Endodermal cell (in vitro differentiated cells): ENCODE measurements around the gene C17orf100. TPM values are rescaled to one million over a fixed set of nuclear protein-coding genes. Genes with fewer than 3 reads are reported as not detected.

ENCODE experiments used
- DNase-seq: peaks from one replicate; pipeline ENCODE4 v3.0.0-alpha.2; 2017
- H3K27ac ChIP-seq: 2 replicates; pipeline ENCODE4 v1.5.1; 2013; ENCODE audit warnings: mild to moderate bottlenecking, low read depth, low read length, moderate library complexity
- H3K27me3 ChIP-seq: 2 replicates; pipeline ENCODE4 v1.6.1; 2013; ENCODE audit warnings: mild to moderate bottlenecking, low read length, moderate library complexity; ENCODE audit not compliant: insufficient read depth, control insufficient read depth, poor library complexity, severe bottlenecking
- H3K36me3 ChIP-seq: 2 replicates; pipeline ENCODE4 v1.7.0; 2013; ENCODE audit warnings: mild to moderate bottlenecking, low read length, moderate library complexity; ENCODE audit not compliant: control insufficient read depth, insufficient read depth
- H3K4me1 ChIP-seq: one replicate; pipeline ENCODE4 v1.7.0; 2013; ENCODE audit warnings: low read length; ENCODE audit not compliant: control insufficient read depth, insufficient read depth
- H3K4me3 ChIP-seq: 2 replicates; pipeline ENCODE4 v1.5.1; 2013; ENCODE audit warnings: mild to moderate bottlenecking, low read length, moderate library complexity
- H3K9ac ChIP-seq: 2 replicates; pipeline ENCODE4 v1.6.1; 2013; ENCODE audit warnings: mild to moderate bottlenecking, low read length, moderate library complexity; ENCODE audit not compliant: poor library complexity, severe bottlenecking; ENCODE audit errors: extremely low read depth
- H3K9me3 ChIP-seq: 2 replicates; pipeline ENCODE4 v1.6.1; 2013; ENCODE audit warnings: mild to moderate bottlenecking, low read length, moderate library complexity; ENCODE audit not compliant: control insufficient read depth
- H3K27ac Mint-ChIP-seq: 2 replicates; pipeline ENCODE4 v1.8.0; 2020; ENCODE audit warnings: mixed read lengths
- H3K27me3 Mint-ChIP-seq: 2 replicates; pipeline ENCODE4 v1.8.0; 2021; ENCODE audit warnings: mild to moderate bottlenecking, mixed read lengths; ENCODE audit not compliant: insufficient read depth
- H3K36me3 Mint-ChIP-seq: 2 replicates; pipeline ENCODE4 v1.8.0; 2020; ENCODE audit warnings: low read depth, mixed read lengths
- H3K4me1 Mint-ChIP-seq: 2 replicates; pipeline ENCODE4 v1.8.0; 2020; ENCODE audit warnings: mixed read lengths
- H3K4me3 Mint-ChIP-seq: 2 replicates; pipeline ENCODE4 v1.8.0; 2020; ENCODE audit warnings: mild to moderate bottlenecking, moderate library complexity, mixed read lengths
- H3K9me3 Mint-ChIP-seq: 2 replicates; pipeline ENCODE4 v1.8.0; 2020; ENCODE audit warnings: mild to moderate bottlenecking, mixed read lengths
- CTCF ChIP-seq: fragments of 200-600 bp; sonication (generic); conservative IDR thresholded peaks from 2 replicates; pipeline ENCODE4 v1.5.0; 2021; ENCODE audit warnings: antibody characterized with exemption, mild to moderate bottlenecking
- WGBS, 2 experiments: methylation state at CpG; one replicate each; pipeline versions ENCODE4 v1.1.5 to v1.1.7; 2013; ENCODE audit warnings: missing lambda C conversion rate in 2 of 2, mixed read lengths in 1 of 2; ENCODE audit not compliant: insufficient coverage in 1 of 2, insufficient read length in 1 of 2; 5-methylcytosine and 5-hydroxymethylcytosine counted together
- total RNA-seq, 2 donors: library from RNA; stranded (reverse); fragmentation: NEBNext Ultra II Directional in 1 of 2; extraction: Animal tissue kit (Norgen Biotek cat#: 25700) in 1 of 2; gene quantifications; 2 replicates in 1 of 2; 3 replicates in 1 of 2; pipeline ENCODE4 v1.2.1, GENCODE V29; 2021

The C17orf100 gene
- total RNA-seq, 2 donors from 2014 or later: 2.7 to 3.0 TPM

- H3K27me3 ChIP-seq: no peaks in the 10 kb centered on the region
- H3K4me3 ChIP-seq: no peak overlapping the region
- no peak overlapping the region for H3K4me3 Mint-ChIP-seq
- TF ChIP-seq CTCF: no peak
- H3K27ac ChIP-seq: no peak overlapping the region
- H3K27me3 Mint-ChIP-seq: peaks cover 3% of the 10 kb centered on the region
- no peaks in the 10 kb centered on the region for H3K9me3 Mint-ChIP-seq
- H3K27ac Mint-ChIP-seq: no peak overlapping the region
- H3K4me1 Mint-ChIP-seq: peaks cover 8% of the 10 kb centered on the region
- no peak overlapping the region for H3K9ac ChIP-seq
- H3K36me3 ChIP-seq: no peaks in the 10 kb centered on the region
- 91% methylated on average over 14 to 16 of the region's 16 CpGs for WGBS, 2 experiments
- DNase-seq: peak; percentile 46
- H3K4me1 ChIP-seq: no peaks in the 10 kb centered on the region
- H3K36me3 Mint-ChIP-seq: no peaks in the 10 kb centered on the region
- H3K9me3 ChIP-seq: no peaks in the 10 kb centered on the region
Measured at GRCh38 chr17:6677158-6677831, 25.7 kb downstream of the C17orf100 start.

- H3K4me1 Mint-ChIP-seq: peaks cover 11% of the 10 kb centered on the region
- WGBS, 2 experiments: 89 to 91% methylated on average over 3 to 7 of the region's 7 CpGs
Measured at GRCh38 chr17:6677946-6678345, 26.4 kb downstream of the C17orf100 start.

GRCh38 chr17:6679241-6679640, 27.7 kb downstream of the C17orf100 start:
- Mint-ChIP-seq H3K27ac (no peak overlapping the region), H3K27me3 (peaks cover 3% of the 10 kb centered on the region), H3K4me1 (peaks cover 20% of the 10 kb centered on the region), H3K36me3 (no peaks in the 10 kb centered on the region), H3K9me3 (no peaks in the 10 kb centered on the region), H3K4me3 (no peak overlapping the region)
- Histone ChIP-seq H3K4me1 (peaks cover 3% of the 10 kb centered on the region), H3K27ac (no peak overlapping the region), H3K4me3 (no peak overlapping the region), H3K9ac (no peak overlapping the region), H3K36me3 (no peaks in the 10 kb centered on the region), H3K27me3 (no peaks in the 10 kb centered on the region), H3K9me3 (no peaks in the 10 kb centered on the region)
- DNase-seq: no peak
- WGBS, 2 experiments: 86% methylated on average over 6 of the region's 6 CpGs; no CpG with 5 or more reads in 1 of the 2 experiments
- no peak for TF ChIP-seq CTCF

More at GRCh38 chr17:6677946-6678345, 26.4 kb downstream of the C17orf100 start:
- H3K9me3 Mint-ChIP-seq: no peaks in the 10 kb centered on the region
- H3K4me3 ChIP-seq: no peak overlapping the region
- H3K27ac ChIP-seq: no peak overlapping the region
- no peaks in the 10 kb centered on the region for H3K4me1 ChIP-seq
- H3K9ac ChIP-seq: no peak overlapping the region
- no peak overlapping the region for H3K27ac Mint-ChIP-seq
- TF ChIP-seq CTCF: no peak
- H3K9me3 ChIP-seq: no peaks in the 10 kb centered on the region
- DNase-seq: no peak
- H3K27me3 ChIP-seq: no peaks in the 10 kb centered on the region
- H3K27me3 Mint-ChIP-seq: peaks cover 3% of the 10 kb centered on the region
- no peaks in the 10 kb centered on the region for H3K36me3 ChIP-seq
- H3K4me3 Mint-ChIP-seq: no peak overlapping the region
- H3K36me3 Mint-ChIP-seq: no peaks in the 10 kb centered on the region
